ENCODE results near the gene PSMD3.

DNA sequence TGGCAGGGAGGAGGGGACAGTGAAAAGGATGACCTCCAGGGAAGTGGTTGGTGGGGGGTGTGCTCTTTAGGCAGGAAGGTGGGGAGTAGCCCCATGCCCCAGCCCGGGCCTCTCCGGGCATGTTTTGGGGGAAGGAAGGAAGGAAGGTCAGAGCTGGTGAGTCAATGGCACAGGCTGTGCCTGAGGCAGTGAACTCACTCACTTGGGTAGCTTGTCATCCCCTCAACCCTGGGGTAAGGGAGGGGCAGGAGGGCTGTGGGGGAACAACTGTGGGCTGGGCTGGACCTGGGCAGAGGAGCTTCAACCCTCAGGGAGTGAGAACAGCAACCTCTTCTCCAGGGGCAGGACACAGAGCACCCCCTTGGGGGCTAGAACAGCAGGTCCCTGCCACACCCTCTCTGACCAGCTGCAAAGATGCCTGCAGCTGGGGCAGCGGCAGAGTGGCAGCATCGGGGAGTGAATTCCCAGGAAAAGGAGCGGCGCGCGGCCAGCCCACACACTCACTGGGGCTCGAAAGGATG is 40.9 kb downstream of the PSMD3 start:
- no peak for TF ChIP-seq EGR1 (IDR thresholded peaks at IDR 0.05)
- no peak for TF ChIP-seq FOXM1 (IDR thresholded peaks at IDR 0.05; ENCODE audit: borderline replicate concordance, low read depth)
- no peak for TF ChIP-seq EP300 (IDR thresholded peaks at IDR 0.05; ENCODE audit: borderline replicate concordance)
- no peak for TF ChIP-seq CEBPB (IDR thresholded peaks at IDR 0.05)
- TF ChIP-seq, protein P1, sequence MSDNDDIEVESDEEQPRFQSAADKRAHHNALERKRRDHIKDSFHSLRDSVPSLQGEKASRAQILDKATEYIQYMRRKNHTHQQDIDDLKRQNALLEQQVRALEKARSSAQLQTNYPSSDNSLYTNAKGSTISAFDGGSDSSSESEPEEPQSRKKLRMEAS (IDR thresholded peaks at IDR 0.05) = no peak

Data from Ishikawa (cell line).